HG02943 (cell line): ENCODE results near the gene PXT1.

ENCODE experiments used
- ATAC-seq: cut with Tn5 transposase; IDR thresholded peaks from one replicate; pipeline ENCODE4 v1.9.1; 2021; ENCODE audit warnings: mild to moderate bottlenecking, low read depth, moderate library complexity; ENCODE audit not compliant: unreplicated experiment

The PXT1 gene

DNA sequence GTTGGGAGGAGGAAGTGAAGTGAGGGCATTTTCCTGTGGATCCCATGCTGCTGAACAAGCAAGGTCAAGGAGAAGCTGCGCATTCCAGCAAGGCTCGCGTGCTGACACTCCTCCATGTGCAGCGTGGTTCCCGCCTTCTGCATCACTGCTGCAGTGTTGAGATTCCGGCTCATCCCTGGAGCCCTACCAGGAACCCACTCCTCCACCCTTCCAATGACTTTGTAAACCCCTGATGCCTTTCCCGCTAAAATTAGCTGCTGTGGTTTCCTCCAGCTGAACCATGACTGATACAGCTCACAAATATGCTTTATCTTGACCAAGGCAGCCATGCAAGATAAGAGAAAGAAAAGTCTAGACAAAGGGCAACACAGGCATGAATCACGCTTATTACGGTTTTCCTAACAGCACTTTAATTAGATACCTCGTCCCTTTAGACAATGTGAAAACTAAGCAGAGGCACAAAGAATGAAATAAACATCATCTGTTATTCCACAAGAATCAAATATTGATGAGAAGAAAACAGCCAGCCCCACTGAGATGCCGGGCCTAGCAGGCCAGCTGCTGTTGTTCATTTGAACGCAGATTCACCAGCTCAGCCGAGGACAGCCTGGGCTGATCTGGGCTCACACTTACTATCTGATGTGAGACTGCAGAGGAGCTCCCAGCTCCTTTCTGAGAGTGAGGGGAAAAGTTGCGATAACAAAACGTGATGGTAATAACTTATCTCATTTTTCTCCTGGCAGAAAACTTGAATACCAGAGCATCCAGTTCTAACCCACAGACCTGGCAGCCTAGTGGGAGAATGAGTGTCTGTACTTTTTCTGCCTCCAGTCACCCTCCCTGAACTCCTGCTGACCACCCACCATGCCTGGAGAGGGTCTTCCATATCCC lies 91.7 kb downstream of the PXT1 start:
- ATAC-seq = no peak

- no peak for ATAC-seq
Observed at GRCh38 chr6:36350082-36350481, 92.6 kb downstream of the PXT1 start.

DNA sequence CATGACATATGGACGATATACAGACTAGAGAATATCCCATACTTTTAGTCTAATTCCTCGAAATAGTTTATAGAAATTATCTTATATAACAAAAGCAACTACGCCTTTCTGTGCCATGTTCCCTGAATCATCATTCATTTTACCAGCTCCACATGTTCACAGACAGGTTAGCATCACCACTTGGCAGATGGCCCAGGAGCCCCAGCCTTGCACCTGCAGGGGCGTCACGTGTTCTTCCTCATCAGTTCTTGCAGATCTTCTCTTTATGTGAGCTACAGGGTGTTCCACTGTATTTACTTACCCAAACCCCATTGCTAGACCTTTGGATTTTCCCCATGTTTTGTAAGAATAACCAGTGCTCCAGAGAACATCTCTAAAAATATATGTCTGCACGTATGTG lies 93.4 kb downstream of the PXT1 start:
- ATAC-seq = no peak

- no peak for ATAC-seq
Observed at GRCh38 chr6:36347621-36348020, 95.0 kb downstream of the PXT1 start.

- no peak for ATAC-seq
Observed at GRCh38 chr6:36346486-36347273, 96.0 kb downstream of the PXT1 start.

DNA sequence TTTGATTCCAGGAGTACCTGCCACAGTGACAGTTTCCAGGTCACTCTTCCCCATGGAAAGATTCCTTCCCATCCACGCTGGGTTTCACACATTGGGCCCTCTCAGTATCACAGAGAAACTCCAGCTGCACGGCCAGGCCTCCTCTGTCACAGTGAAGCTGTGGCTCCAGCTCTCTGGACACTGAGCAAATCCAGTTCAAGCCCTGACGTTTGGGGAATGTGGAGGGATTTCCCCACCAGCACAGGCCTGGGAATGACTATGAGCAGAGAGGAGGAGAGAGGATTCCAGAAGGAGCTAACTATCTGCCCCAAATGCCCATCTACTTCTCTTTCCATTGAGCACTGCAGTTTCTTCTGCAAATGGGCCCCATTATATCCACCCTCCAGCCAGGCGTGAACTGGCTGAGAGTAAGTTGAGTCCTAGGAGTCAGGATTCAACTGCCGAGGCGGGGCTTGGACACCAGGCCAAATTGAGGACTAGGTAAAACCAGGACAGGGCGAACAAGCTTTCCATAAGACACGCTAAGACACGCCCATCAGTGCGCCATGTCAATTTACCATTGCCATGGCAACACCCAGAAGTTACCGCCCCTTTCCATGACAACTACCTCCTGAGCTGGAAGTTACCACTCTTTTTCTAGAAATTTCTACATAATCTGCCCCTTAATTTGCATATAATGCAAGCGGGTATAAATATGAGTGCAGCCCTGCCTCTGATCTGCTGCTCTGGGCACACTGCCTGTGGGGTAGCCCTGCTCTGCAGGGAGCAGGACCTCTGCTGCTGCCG lies 96.8 kb downstream of the PXT1 start:
- ATAC-seq = no peak

GRCh38 chr6:36343109-36343680 lies 99.5 kb downstream of the PXT1 start:
- no peak for ATAC-seq

DNA sequence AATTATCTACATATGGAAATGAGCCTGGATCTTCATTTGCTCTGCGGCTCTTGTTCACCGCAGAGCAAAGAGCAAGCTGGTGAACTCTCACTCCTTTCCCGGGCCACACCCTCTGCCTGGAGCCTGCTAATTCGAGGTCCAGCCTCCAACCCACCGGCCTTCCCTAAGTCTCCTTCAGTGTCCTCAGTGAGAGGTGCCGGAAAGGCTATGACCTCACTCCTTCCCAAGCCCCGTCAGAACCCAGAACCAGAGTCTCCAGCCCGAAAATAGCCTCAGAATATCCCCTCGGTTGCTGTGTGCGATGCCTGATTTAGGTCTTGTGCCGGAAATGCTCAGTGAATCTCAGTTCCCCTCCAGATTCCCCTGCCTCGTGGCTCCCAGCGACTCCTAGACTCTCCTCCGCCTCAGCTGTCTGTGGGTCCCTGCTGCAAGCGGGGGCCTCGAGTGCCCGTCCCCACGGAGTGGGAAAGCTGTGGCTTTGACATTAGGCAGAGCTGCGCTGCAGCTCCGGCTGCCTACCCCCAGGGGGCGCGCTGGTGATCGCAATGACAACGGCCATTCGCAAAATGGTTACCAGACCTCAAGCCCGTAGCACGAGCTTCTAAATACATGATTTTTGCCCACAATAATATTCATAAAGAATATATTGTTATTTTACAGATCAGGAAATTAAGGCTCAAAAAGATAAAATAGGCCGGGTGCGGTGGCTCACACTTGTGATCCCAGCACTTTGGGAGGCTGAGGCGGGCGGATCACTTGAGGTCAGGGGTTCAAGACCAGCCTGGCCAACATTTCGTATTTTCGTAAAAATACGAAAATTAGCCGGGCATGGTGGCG lies 101.8 kb downstream of the PXT1 start:
- ATAC-seq = no peak
